ENCODE results near the gene UGT1A3.

UGT1A3 gene

GRCh38 chr2:233795735-233796171 lies 66.9 kb downstream of the UGT1A3 start:
- no peak for TF ChIP-seq EZH2phosphoT487 (IDR thresholded peaks at IDR 0.05; ENCODE audit: borderline replicate concordance)
- TF ChIP-seq, protein P1, sequence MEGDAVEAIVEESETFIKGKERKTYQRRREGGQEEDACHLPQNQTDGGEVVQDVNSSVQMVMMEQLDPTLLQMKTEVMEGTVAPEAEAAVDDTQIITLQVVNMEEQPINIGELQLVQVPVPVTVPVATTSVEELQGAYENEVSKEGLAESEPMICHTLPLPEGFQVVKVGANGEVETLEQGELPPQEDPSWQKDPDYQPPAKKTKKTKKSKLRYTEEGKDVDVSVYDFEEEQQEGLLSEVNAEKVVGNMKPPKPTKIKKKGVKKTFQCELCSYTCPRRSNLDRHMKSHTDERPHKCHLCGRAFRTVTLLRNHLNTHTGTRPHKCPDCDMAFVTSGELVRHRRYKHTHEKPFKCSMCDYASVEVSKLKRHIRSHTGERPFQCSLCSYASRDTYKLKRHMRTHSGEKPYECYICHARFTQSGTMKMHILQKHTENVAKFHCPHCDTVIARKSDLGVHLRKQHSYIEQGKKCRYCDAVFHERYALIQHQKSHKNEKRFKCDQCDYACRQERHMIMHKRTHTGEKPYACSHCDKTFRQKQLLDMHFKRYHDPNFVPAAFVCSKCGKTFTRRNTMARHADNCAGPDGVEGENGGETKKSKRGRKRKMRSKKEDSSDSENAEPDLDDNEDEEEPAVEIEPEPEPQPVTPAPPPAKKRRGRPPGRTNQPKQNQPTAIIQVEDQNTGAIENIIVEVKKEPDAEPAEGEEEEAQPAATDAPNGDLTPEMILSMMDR (conservative IDR thresholded peaks at IDR 0.05; ENCODE audit: low read length) = no peak
- Histone ChIP-seq H3K9me3 (ENCODE audit: insufficient read depth, low read depth, low read length) (no peaks in the 10 kb centered on the region), H3K4me3 (ENCODE audit: low read length, poor library complexity, severe bottlenecking) (no peak overlapping the region), H2AFZ (ENCODE audit: low read length) (no peak overlapping the region), H3K79me2 (ENCODE audit: insufficient read depth, low read length) (no peaks in the 10 kb centered on the region), H3K4me1 (ENCODE audit: insufficient read depth, low read length, poor library complexity, severe bottlenecking) (no peaks in the 10 kb centered on the region), H3K36me3 (ENCODE audit: insufficient read depth, low read length) (no peaks in the 10 kb centered on the region), H3K4me2 (ENCODE audit: low read depth, low read length, poor library complexity, severe bottlenecking) (no peak overlapping the region), H3K9me2 (replicated peaks; ENCODE audit: low read depth, low read length) (no peaks in the 10 kb centered on the region), H3K27me3 (ENCODE audit: insufficient read depth, low read length, poor library complexity, severe bottlenecking) (no peaks in the 10 kb centered on the region), H4K20me1 (ENCODE audit: insufficient read depth, low read length, poor library complexity, severe bottlenecking) (no peaks in the 10 kb centered on the region), H3F3A (ENCODE audit: low read depth) (no peaks in the 10 kb centered on the region), H3K9ac (ENCODE audit: low read depth, low read length, poor library complexity, severe bottlenecking) (no peak overlapping the region)

DNA sequence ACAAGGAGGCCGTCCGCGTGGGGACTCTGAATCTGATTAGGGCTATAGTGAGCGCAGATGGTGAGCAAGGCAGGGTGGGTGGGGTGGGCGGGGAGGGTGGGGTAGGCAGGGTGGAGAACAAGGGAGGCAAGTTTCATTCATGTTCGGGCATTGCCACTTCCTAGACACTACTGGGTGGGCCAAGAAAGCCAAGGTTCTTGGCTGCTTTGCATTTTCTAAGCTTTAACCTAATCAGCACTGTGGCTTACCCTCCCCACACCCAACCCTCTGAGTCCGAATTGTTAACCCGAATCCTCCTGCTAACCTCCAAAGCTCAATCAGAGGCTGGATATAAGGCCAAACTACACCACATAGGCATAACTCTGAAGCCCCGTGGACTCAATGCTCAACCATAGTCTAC lies 67.4 kb downstream of the UGT1A3 start:
- Histone ChIP-seq H3K9ac (ENCODE audit: low read depth, low read length, poor library complexity, severe bottlenecking) (no peak overlapping the region), H3K4me3 (ENCODE audit: low read length, poor library complexity, severe bottlenecking) (no peak overlapping the region), H3K4me1 (ENCODE audit: insufficient read depth, low read length, poor library complexity, severe bottlenecking) (no peaks in the 10 kb centered on the region), H3K9me3 (ENCODE audit: insufficient read depth, low read depth, low read length) (no peaks in the 10 kb centered on the region), H3K36me3 (ENCODE audit: insufficient read depth, low read length) (no peaks in the 10 kb centered on the region), H3K79me2 (ENCODE audit: insufficient read depth, low read length) (no peaks in the 10 kb centered on the region), H3K9me2 (replicated peaks; ENCODE audit: low read depth, low read length) (no peaks in the 10 kb centered on the region), H3F3A (ENCODE audit: low read depth) (no peaks in the 10 kb centered on the region), H3K4me2 (ENCODE audit: low read depth, low read length, poor library complexity, severe bottlenecking) (no peak overlapping the region), H2AFZ (ENCODE audit: low read length) (no peak overlapping the region), H4K20me1 (ENCODE audit: insufficient read depth, low read length, poor library complexity, severe bottlenecking) (no peaks in the 10 kb centered on the region), H3K27me3 (ENCODE audit: insufficient read depth, low read length, poor library complexity, severe bottlenecking) (no peaks in the 10 kb centered on the region)
- TF ChIP-seq, protein P1 (conservative IDR thresholded peaks at IDR 0.05; ENCODE audit: low read length) = no peak
- no peak for TF ChIP-seq EZH2phosphoT487 (IDR thresholded peaks at IDR 0.05; ENCODE audit: borderline replicate concordance)

DNA sequence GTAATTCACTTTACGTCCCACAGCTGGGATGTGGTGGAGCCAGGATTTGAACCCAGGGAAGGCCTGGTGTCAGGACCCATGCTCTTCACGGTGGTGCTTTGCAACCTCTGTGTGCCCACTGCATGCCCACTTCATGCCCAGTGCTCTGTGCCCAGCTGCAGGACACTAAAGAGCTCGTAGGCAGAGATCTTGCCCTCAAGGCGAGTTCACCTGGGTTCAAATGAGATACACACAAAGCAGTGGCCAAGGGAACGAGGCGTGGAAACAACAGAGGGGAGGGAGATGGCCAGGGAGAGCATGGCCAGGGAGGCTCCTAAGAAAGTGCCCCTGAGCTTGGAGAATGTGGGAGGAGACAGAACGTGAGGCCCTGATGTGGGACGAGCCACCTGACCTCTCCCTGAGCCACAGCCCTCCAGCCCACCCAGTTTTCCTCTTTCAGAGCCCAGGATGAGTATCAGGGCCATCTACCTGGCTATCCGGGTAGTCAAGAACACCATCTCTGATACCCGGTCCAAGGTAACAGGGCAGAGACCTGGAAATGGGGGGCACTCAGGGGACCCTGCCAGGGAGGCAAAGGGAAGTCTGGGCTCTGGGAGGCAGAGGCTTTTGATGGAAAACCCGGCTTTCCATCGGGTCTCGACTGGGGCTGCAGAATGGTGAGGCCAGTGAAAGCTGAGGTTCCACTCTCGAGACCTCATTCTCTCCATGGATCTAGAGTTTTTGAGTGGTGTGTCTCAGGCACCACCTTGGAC lies 69.7 kb downstream of the UGT1A3 start:
- Histone ChIP-seq H3K9me2 (replicated peaks; ENCODE audit: low read depth, low read length) (no peaks in the 10 kb centered on the region), H3K36me3 (ENCODE audit: insufficient read depth, low read length) (no peaks in the 10 kb centered on the region), H3F3A (ENCODE audit: low read depth) (no peaks in the 10 kb centered on the region), H3K79me2 (ENCODE audit: insufficient read depth, low read length) (no peaks in the 10 kb centered on the region), H3K27me3 (ENCODE audit: insufficient read depth, low read length, poor library complexity, severe bottlenecking) (no peaks in the 10 kb centered on the region), H3K4me2 (ENCODE audit: low read depth, low read length, poor library complexity, severe bottlenecking) (no peak overlapping the region), H3K4me1 (ENCODE audit: insufficient read depth, low read length, poor library complexity, severe bottlenecking) (no peaks in the 10 kb centered on the region), H3K4me3 (ENCODE audit: low read length, poor library complexity, severe bottlenecking) (no peak overlapping the region), H3K9ac (ENCODE audit: low read depth, low read length, poor library complexity, severe bottlenecking) (no peak overlapping the region), H2AFZ (ENCODE audit: low read length) (no peak overlapping the region), H3K9me3 (ENCODE audit: insufficient read depth, low read depth, low read length) (no peaks in the 10 kb centered on the region), H4K20me1 (ENCODE audit: insufficient read depth, low read length, poor library complexity, severe bottlenecking) (no peaks in the 10 kb centered on the region)
- TF ChIP-seq, protein P1 (conservative IDR thresholded peaks at IDR 0.05; ENCODE audit: low read length) = no peak
- TF ChIP-seq EZH2phosphoT487 (IDR thresholded peaks at IDR 0.05; ENCODE audit: borderline replicate concordance) = no peak
